Vagina (tissue), 2 donors: Measurements from ENCODE around the gene BRICD5. TPM values are rescaled to one million over a fixed set of nuclear protein-coding genes. Genes with fewer than 3 reads are reported as not detected.

Experiments
- DNase-seq, 2 donors: peaks; one replicate each; pipeline ENCODE4 v3.0.0-alpha.2; 2017; ENCODE audit errors: extremely low spot score in 2 of 2
- H3K27ac ChIP-seq: fragments of 200-600 bp; sonication (generic); one replicate; pipeline ENCODE4 v1.5.1; 2019
- H3K27me3 ChIP-seq: fragments of 200-600 bp; sonication (generic); one replicate; pipeline ENCODE4 v1.5.1; 2019
- H3K36me3 ChIP-seq, 2 donors: fragments of 200-600 bp; sonication (generic); one replicate each; pipeline ENCODE4 v1.5.1; 2017 to 2019
- H3K4me1 ChIP-seq: fragments of 200-600 bp; sonication (generic); one replicate; pipeline ENCODE4 v1.5.1; 2019
- H3K4me3 ChIP-seq, 2 donors: fragments of 200-600 bp; sonication (generic); 1 replicate in 1 of 2; 2 replicates in 1 of 2; pipeline ENCODE4 v1.5.1; 2016 to 2019
- H3K9me3 ChIP-seq: fragments of 200-600 bp; sonication (generic); one replicate; pipeline ENCODE4 v1.5.1; 2019
- POLR2A ChIP-seq, 2 donors: fragments of 450-650 bp; IDR thresholded peaks; one replicate each; pipeline ENCODE4 v1.6.1; 2017; ENCODE audit warnings: antibody characterized with exemption in 2 of 2, mild to moderate bottlenecking in 2 of 2, moderate library complexity in 2 of 2
- POLR2AphosphoS5 ChIP-seq, 2 donors: sonication (generic); formaldehyde crosslinking; IDR thresholded peaks; one replicate each; pipeline ENCODE4 v1.9.0; 2017; ENCODE audit warnings: antibody characterized with exemption in 2 of 2, mild to moderate bottlenecking in 2 of 2, low read depth in 1 of 2; ENCODE audit not compliant: insufficient read depth in 1 of 2
- intact Hi-C: fragments of 100-400 bp; cut with DNase I; formaldehyde crosslinking; loops from one replicate; pipeline ENCODE4 v1.15.1; 2023
- total RNA-seq: library from RNA; depleted of rRNA; stranded (reverse); fragments of >200 nt; gene quantifications from one replicate; pipeline ENCODE4 v1.2.3, GENCODE V29; 2016
- TF ChIP-seq, protein P1 (sequence below), 3 experiments: fragments of 450-650 bp in 2 of 3; fragments of 200-600 bp in 1 of 3; sonication (generic) in 1 of 3; IDR thresholded peaks; one replicate each; pipeline ENCODE4 v1.5.1; 2017 to 2019; ENCODE audit warnings: antibody characterized with exemption in 3 of 3, mild to moderate bottlenecking in 2 of 3, moderate library complexity in 2 of 3

Gene BRICD5
- total RNA-seq, 1 donor from 2014 or later, result 9.6 TPM

DNA sequence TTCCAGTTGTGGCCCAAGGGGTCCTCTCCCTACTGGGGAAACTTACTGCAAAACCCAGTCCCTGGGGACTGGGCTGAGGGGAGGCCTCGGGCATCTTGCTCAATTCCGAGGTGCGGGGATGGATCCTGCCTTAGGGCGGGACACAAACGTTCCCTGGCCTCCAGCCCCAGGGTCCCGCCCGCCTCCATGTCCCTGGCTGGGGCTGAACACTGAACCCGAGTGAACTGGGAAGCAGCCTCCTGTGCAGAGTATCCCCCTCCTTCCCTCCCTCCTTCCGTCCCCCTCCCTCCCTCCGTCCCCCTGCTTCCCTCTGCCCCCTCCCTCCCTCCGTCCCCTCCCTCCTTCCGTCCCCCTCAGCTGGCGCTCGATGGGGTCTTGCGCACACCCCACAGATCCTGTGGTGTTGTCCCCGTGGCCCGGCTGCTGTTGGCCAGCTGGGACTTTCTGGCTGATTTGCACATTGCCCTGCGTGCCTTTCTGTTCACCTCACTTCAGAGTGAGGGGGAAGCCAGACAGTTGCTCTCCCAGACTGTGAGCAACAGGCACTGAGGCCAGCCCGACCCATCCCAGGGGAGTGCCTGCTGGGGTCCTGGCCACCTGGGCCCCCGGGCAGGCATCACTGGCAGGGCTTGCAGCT lies 49.6 kb downstream of the BRICD5 start:
- intact Hi-C loops, result no loop called here
- H3K9me3 ChIP-seq, result no peaks in the 10 kb centered on the region
- H3K36me3 ChIP-seq, result peaks cover 0 to 5% of the 10 kb centered on the region in 2 donors
- H3K27me3 ChIP-seq, result no peaks in the 10 kb centered on the region
- peak overlapping the region; percentile 4 to 42 for H3K4me3 ChIP-seq
- TF ChIP-seq, protein P1, sequence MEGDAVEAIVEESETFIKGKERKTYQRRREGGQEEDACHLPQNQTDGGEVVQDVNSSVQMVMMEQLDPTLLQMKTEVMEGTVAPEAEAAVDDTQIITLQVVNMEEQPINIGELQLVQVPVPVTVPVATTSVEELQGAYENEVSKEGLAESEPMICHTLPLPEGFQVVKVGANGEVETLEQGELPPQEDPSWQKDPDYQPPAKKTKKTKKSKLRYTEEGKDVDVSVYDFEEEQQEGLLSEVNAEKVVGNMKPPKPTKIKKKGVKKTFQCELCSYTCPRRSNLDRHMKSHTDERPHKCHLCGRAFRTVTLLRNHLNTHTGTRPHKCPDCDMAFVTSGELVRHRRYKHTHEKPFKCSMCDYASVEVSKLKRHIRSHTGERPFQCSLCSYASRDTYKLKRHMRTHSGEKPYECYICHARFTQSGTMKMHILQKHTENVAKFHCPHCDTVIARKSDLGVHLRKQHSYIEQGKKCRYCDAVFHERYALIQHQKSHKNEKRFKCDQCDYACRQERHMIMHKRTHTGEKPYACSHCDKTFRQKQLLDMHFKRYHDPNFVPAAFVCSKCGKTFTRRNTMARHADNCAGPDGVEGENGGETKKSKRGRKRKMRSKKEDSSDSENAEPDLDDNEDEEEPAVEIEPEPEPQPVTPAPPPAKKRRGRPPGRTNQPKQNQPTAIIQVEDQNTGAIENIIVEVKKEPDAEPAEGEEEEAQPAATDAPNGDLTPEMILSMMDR (IDR thresholded peaks at IDR 0.05), result no peak
- TF ChIP-seq POLR2AphosphoS5 (IDR thresholded peaks at IDR 0.05; ENCODE audit: insufficient read depth in 1 of 2, low read depth in 1 of 2) (peak in 1 of 2 donors; percentile 57), POLR2A (IDR thresholded peaks at IDR 0.05) (no peak)
- H3K4me1 ChIP-seq, result peaks cover 81% of the 10 kb centered on the region
- H3K27ac ChIP-seq, result peak overlapping the region; percentile 78
- DNase-seq, result no peak

Other genes with a start within 250 kb of the BRICD5 start
- gene RPS2, start 246.0 kb downstream of the BRICD5 start, total RNA-seq, result 3,117 TPM
- gene RNF151, start 244.0 kb downstream of the BRICD5 start, total RNA-seq, result not detected
- gene TBL3, start 238.8 kb downstream of the BRICD5 start, total RNA-seq, result 44.2 TPM
- 1.2 TPM for gene NOXO1, start 229.4 kb downstream of the BRICD5 start, total RNA-seq
- gene GFER, start 226.7 kb downstream of the BRICD5 start, total RNA-seq, result 11.5 TPM
- 8.3 TPM for gene SYNGR3, start 220.9 kb downstream of the BRICD5 start, total RNA-seq
- 51.8 TPM for gene ZNF598, start 201.0 kb downstream of the BRICD5 start, total RNA-seq
- gene NPW, start 191.1 kb downstream of the BRICD5 start, total RNA-seq, result not detected
- 44.7 TPM for gene NHERF2, start 184.0 kb downstream of the BRICD5 start, total RNA-seq
- gene NTHL1, start 163.0 kb downstream of the BRICD5 start, total RNA-seq, result 28.5 TPM
- 78.6 TPM for gene TSC2, start 162.9 kb downstream of the BRICD5 start, total RNA-seq
- gene PKD1, start 75.0 kb downstream of the BRICD5 start, total RNA-seq, result 153 TPM
- 1.5 TPM for gene RAB26, start 62.2 kb downstream of the BRICD5 start, total RNA-seq
- 38.8 TPM for gene TRAF7, start 55.1 kb downstream of the BRICD5 start, total RNA-seq
- 0.25 TPM for gene CASKIN1, start 14.3 kb downstream of the BRICD5 start, total RNA-seq
- 51.6 TPM for gene MLST8, start 5.4 kb downstream of the BRICD5 start, total RNA-seq
- gene PGP, start 4.0 kb upstream of the BRICD5 start, total RNA-seq, result 15.5 TPM
- gene E4F1, start 12.7 kb upstream of the BRICD5 start, total RNA-seq, result 70.0 TPM
- gene DNASE1L2, start 25.6 kb upstream of the BRICD5 start, total RNA-seq, result 0.74 TPM
- 72.9 TPM for gene ECI1, start 40.7 kb upstream of the BRICD5 start, total RNA-seq
- gene RNPS1, start 57.3 kb upstream of the BRICD5 start, total RNA-seq, result 130 TPM
- gene ABCA3, start 129.9 kb upstream of the BRICD5 start, total RNA-seq, result 5.4 TPM
- gene CCNF, start 218.6 kb upstream of the BRICD5 start, total RNA-seq, result 2.5 TPM
- gene TEDC2, start 249.2 kb upstream of the BRICD5 start, total RNA-seq, result 2.5 TPM